Thymus (tissue), 11 donors: ENCODE results near the gene RING1. TPM values are rescaled to one million over a fixed set of nuclear protein-coding genes. Genes with fewer than 3 reads are reported as not detected.

Source experiments
- DNase-seq, 9 donors: peaks; one replicate each; pipeline ENCODE4 v3.0.0-alpha.2; 2013; ENCODE audit warnings: low spot score in 9 of 9, low read depth in 6 of 9, missing footprints in 1 of 9
- H3K27ac ChIP-seq, 2 donors: one replicate each; pipeline ENCODE4 v1.5.1; 2013; ENCODE audit warnings: control low read depth in 1 of 2, low read depth in 1 of 2, low read length in 1 of 2, mild to moderate bottlenecking in 1 of 2, moderate library complexity in 1 of 2
- H3K27me3 ChIP-seq, 2 donors: one replicate each; pipeline ENCODE4 v1.5.1; 2013; ENCODE audit warnings: low read length in 1 of 2; ENCODE audit not compliant: control insufficient read depth in 2 of 2, insufficient read depth in 1 of 2
- H3K36me3 ChIP-seq, 2 donors: one replicate each; pipeline ENCODE4 v1.5.1; 2013; ENCODE audit warnings: low read length in 1 of 2, mild to moderate bottlenecking in 1 of 2, moderate library complexity in 1 of 2; ENCODE audit not compliant: control insufficient read depth in 2 of 2, insufficient read depth in 2 of 2
- H3K4me1 ChIP-seq, 2 donors: one replicate each; pipeline ENCODE4 v1.5.1; 2013; ENCODE audit warnings: low read length in 2 of 2; ENCODE audit not compliant: control insufficient read depth in 2 of 2, insufficient read depth in 2 of 2
- H3K4me3 ChIP-seq, 2 donors: one replicate each; pipeline ENCODE4 v1.5.1; 2013; ENCODE audit warnings: low read length in 2 of 2, control low read depth in 1 of 2, mild to moderate bottlenecking in 1 of 2
- H3K9me3 ChIP-seq, 2 donors: one replicate each; pipeline ENCODE4 v1.5.1; 2013; ENCODE audit warnings: low read length in 1 of 2, mild to moderate bottlenecking in 1 of 2; ENCODE audit not compliant: control insufficient read depth in 2 of 2, insufficient read depth in 1 of 2
- WGBS: extraction: QIAGEN DNeasy Blood & Tissue Kit; methylation state at CpG from one replicate; pipeline ENCODE4 v1.1.7; 2013; 5-methylcytosine and 5-hydroxymethylcytosine counted together
- polyA plus RNA-seq: library from polyadenylated mRNA; stranded (reverse); fragments of 200-250 nt; gene quantifications from one replicate; pipeline ENCODE4 v1.2.3, GENCODE V29; 2013
- total RNA-seq: library from RNA; stranded (reverse); fragments of 120-200 nt; gene quantifications from one replicate; pipeline ENCODE4 v1.2.4, GENCODE V29; 2013
- donor health status: healthy.

Gene RING1
- total and polyA plus RNA-seq, 2 donors, result 35.0 to 62.6 TPM

DNA sequence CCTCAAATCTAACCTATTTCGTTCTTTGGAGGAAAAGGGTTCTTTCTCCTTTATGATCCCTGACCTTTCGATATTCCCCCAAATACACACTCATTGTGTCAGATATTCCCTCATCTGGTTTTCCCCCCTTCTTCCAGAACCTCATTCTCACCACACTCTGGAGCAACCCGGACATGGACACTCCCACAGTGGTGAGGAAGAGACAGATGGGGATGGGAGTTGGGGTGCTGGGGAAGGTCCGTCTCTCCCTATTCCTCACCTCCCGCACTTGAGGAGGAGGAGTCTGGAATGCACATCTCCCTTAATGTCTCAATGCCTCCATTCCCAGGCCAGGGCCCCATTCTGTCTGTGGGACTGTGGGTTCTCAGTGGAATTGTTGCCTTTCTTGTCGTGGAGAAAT is 6.4 kb upstream of the RING1 start:
- Histone ChIP-seq H3K27me3 (peaks cover 0 to 3% of the 10 kb centered on the region in 2 donors), H3K27ac (no peak overlapping the region), H3K4me3 (no peak overlapping the region), H3K36me3 (peaks cover 20 to 41% of the 10 kb centered on the region in 2 donors), H3K4me1 (peaks cover 25 to 70% of the 10 kb centered on the region in 2 donors), H3K9me3 (no peaks in the 10 kb centered on the region)
- no peak for DNase-seq
- WGBS, result 96% methylated on average over 6 of the region's 6 CpGs

DNA sequence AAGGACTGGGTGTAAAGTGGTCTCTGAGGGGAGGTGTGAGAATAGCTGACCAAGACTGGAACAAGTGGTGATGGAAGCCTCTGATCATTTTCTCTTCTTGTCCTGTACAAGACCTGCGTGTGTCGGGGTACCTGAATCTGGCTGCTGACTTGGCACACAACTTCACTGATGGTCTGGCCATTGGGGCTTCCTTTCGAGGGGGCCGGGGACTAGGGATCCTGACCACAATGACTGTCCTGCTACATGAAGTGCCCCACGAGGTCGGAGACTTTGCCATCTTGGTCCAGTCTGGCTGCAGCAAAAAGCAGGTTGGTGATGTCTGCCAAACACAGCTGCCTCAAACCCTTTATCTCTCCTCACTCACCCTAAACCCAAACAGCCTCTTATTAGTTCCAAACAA is 5.5 kb upstream of the RING1 start:
- DNase-seq, result no peak
- Histone ChIP-seq H3K27me3 (peaks cover 0 to 9% of the 10 kb centered on the region in 2 donors), H3K4me1 (peaks cover 29 to 75% of the 10 kb centered on the region in 2 donors), H3K36me3 (peaks cover 13 to 33% of the 10 kb centered on the region in 2 donors), H3K9me3 (no peaks in the 10 kb centered on the region), H3K27ac (no peak overlapping the region), H3K4me3 (no peak overlapping the region)
- WGBS, result 96% methylated on average over 6 of the region's 6 CpGs

DNA sequence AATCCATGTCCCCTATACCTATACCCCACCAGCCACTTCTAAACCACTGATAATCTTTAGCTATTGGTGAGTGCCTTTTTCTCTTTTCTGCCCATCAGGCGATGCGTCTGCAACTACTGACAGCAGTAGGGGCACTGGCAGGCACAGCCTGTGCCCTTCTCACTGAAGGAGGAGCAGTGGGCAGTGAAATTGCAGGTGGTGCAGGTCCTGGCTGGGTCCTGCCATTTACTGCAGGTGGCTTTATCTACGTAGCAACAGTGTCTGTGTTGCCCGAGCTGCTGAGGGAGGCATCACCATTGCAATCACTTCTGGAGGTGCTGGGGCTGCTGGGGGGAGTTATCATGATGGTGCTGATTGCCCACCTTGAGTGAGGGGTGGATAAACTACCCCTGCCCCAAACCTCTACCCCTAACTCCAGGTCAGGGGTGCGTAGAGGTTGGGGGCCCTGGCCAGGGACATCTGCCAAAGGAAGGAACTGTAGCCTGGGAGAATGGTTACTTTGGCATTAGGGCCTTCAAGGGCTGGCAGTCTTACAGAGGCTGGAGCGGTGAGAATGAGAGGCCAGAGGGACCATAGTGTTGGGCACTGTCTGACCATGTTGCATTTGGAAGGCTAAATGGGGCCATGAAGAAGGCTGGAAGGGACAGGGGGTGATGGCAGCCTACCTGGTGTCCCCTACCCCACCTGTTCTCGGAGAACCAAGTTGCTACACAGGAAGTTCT is 4.7 kb upstream of the RING1 start:
- Histone ChIP-seq H3K27ac (no peak overlapping the region), H3K27me3 (peaks cover 0 to 13% of the 10 kb centered on the region in 2 donors), H3K36me3 (peaks cover 13 to 26% of the 10 kb centered on the region in 2 donors), H3K9me3 (no peaks in the 10 kb centered on the region), H3K4me3 (peak overlapping the region; percentile 70 to 86), H3K4me1 (peaks cover 32 to 72% of the 10 kb centered on the region in 2 donors)
- DNase-seq, result no peak
- WGBS, result 98% methylated on average over 7 of the region's 7 CpGs

- Histone ChIP-seq H3K4me1 (peaks cover 32 to 73% of the 10 kb centered on the region in 2 donors), H3K27ac (peak overlapping the region in 1 of 2 donors; percentile 33), H3K4me3 (peak overlapping the region; percentile 70 to 86)
Measured at GRCh38 chr6:33204165-33204414, 4.2 kb upstream of the RING1 start.

DNA sequence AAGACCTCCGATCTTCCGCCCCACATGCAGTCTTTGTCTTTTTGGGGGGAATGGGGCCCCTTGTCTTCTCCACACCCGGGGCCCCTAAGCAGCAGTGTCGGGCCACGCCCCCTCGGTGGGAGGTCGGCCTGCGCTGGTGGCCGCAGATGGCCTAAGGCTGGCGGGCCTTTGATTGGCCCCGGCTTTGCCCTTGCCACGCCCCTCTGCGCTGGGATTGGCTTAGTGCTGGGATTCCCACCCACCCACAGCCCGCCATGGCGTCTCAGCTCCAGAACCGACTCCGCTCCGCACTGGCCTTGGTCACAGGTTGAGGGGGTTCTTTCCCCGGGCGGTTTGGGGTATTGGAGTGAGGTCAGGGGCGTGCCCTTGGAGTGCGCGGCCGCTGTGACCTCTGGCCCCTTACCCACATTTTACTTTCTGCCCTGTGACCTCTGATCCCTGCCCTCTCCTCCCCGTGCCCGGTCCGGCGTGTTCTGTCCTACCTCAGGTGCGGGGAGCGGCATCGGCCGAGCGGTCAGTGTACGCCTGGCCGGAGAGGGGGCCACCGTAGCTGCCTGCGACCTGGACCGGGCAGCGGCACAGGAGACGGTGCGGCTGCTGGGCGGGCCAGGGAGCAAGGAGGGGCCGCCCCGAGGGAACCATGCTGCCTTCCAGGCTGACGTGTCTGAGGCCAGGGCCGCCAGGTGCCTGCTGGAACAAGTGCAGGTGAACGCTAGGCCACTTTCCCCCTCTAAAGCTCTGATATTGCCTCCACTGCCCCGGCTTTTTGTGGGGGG is 3.7 kb upstream of the RING1 start, which contains the start of gene HSD17B8:
HSD17B8 (plus strand) TSS at position 241 of the 776 bp plus-strand sequence; CDS start at position 255, 14 bp downstream.
- peaks cover 0 to 13% of the 10 kb centered on the region in 2 donors for H3K27me3 ChIP-seq
- under 1% methylated on average over 48 of the region's 48 CpGs for WGBS
- H3K27ac ChIP-seq, result peak within 1 kb of the TSS; percentile 53 to 56
- peaks cover 28 to 70% of the 10 kb centered on the region in 2 donors for H3K4me1 ChIP-seq
- H3K4me3 ChIP-seq, result peak within 1 kb of the TSS; percentile 70 to 86
- peak; percentile 79 to 95 (median 84) for DNase-seq
- H3K9me3 ChIP-seq, result no peaks in the 10 kb centered on the region
- H3K36me3 ChIP-seq, result peaks cover 15 to 29% of the 10 kb centered on the region in 2 donors

More at GRCh38 chr6:33204165-33204414, 4.2 kb upstream of the RING1 start:
- no peak for DNase-seq
- Histone ChIP-seq H3K36me3 (peaks cover 13 to 26% of the 10 kb centered on the region in 2 donors), H3K9me3 (no peaks in the 10 kb centered on the region), H3K27me3 (peaks cover 0 to 13% of the 10 kb centered on the region in 2 donors)
- WGBS, result 5% methylated on average over 4 of the region's 4 CpGs

- 62% methylated on average over 17 of the region's 17 CpGs for WGBS
- DNase-seq, result peak in 1 of 9 donors; percentile 51
- Histone ChIP-seq H3K36me3 (peaks cover 23 to 37% of the 10 kb centered on the region in 2 donors), H3K27me3 (peaks cover 0 to 13% of the 10 kb centered on the region in 2 donors), H3K27ac (peak overlapping the region in 1 of 2 donors; percentile 56), H3K9me3 (no peaks in the 10 kb centered on the region), H3K4me1 (peaks cover 28 to 68% of the 10 kb centered on the region in 2 donors), H3K4me3 (peak overlapping the region; percentile 70 to 86)
Measured at GRCh38 chr6:33205191-33206026, 2.9 kb upstream of the RING1 start.

GRCh38 chr6:33206027-33206863 is 2.1 kb upstream of the RING1 start:
- Histone ChIP-seq H3K36me3 (peaks cover 31 to 38% of the 10 kb centered on the region in 2 donors), H3K4me1 (peaks cover 26 to 64% of the 10 kb centered on the region in 2 donors), H3K9me3 (no peaks in the 10 kb centered on the region), H3K27ac (no peak overlapping the region), H3K4me3 (no peak overlapping the region), H3K27me3 (peaks cover 0 to 13% of the 10 kb centered on the region in 2 donors)
- 90% methylated on average over 3 of the region's 3 CpGs for WGBS
- DNase-seq, result no peak

DNA sequence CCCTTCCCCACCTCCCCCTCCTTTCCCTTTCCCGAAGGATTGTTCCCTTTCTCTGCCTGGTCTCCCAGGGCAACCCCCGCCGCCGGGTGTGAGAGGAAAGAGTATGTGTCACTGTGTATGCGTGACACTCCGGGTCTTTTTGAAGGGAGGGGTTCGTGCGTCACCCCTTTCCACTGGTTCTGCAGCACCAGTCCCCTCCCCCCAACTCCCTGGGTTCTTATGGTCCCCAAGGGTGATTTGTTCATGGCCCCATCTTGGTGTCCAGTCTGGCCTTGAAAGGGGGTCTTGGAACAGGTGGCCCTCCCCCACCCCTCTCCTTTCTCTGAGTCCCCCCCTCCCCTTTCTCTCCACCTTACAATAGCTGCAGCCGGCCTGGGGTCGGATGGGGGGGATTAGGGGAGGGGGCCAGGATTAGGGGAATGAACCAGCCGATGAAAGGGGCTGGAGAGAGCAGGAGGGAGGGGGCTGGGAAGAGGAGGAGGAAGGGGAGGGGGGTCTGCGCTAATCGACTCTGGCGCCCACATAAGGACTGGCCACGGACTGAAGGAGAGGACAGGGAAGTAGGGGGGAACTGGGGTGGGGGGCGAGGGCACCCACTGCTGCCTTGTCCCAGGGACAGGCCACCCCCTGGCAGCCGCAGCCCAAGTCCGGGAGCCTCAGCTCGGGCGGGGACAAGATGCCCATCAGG is 1.3 kb upstream of the RING1 start:
- H3K36me3 ChIP-seq, result peaks cover 35 to 39% of the 10 kb centered on the region in 2 donors
- DNase-seq, result no peak
- 50% methylated on average over 20 of the region's 20 CpGs for WGBS
- H3K27me3 ChIP-seq, result peaks cover 0 to 17% of the 10 kb centered on the region in 2 donors
- H3K4me1 ChIP-seq, result peaks cover 18 to 56% of the 10 kb centered on the region in 2 donors
- H3K4me3 ChIP-seq, result peak overlapping the region in 1 of 2 donors; percentile 82
- H3K27ac ChIP-seq, result no peak overlapping the region
- no peaks in the 10 kb centered on the region for H3K9me3 ChIP-seq
